WTC11 (cell line): Measurements from ENCODE around the gene SUPT3H.

Source experiments
- FOXJ3 ChIP-seq: sonication (generic); formaldehyde crosslinking; IDR thresholded peaks from 2 replicates; pipeline ENCODE4 v1.9.0; 2021; ENCODE audit warnings: missing genetic modification reagents, mild to moderate bottlenecking, borderline replicate concordance
- FOXK1 ChIP-seq: sonication (generic); formaldehyde crosslinking; IDR thresholded peaks from 2 replicates; pipeline ENCODE4 v1.8.0; 2022; ENCODE audit warnings: mild to moderate bottlenecking, moderate library complexity, missing genetic modification reagents
- NR1H2 ChIP-seq: sonication (generic); formaldehyde crosslinking; IDR thresholded peaks from 2 replicates; pipeline ENCODE4 v1.9.0; 2021; ENCODE audit warnings: mild to moderate bottlenecking, moderate library complexity, missing genetic modification reagents
- NR3C1 ChIP-seq: sonication (generic); formaldehyde crosslinking; conservative IDR thresholded peaks from 2 replicates; pipeline ENCODE4 v1.8.1; 2023; ENCODE audit warnings: low read depth, mild to moderate bottlenecking, missing genetic modification reagents
- TCF7 ChIP-seq: sonication (generic); formaldehyde crosslinking; IDR thresholded peaks from 2 replicates; pipeline ENCODE4 v1.8.0; 2022; ENCODE audit warnings: mild to moderate bottlenecking, low read depth, missing genetic modification reagents, moderate library complexity
- ZNF121 ChIP-seq: sonication (generic); formaldehyde crosslinking; IDR thresholded peaks from 2 replicates; pipeline ENCODE4 v1.8.0; 2023; ENCODE audit warnings: missing genetic modification reagents
- ZNF232 ChIP-seq: sonication (generic); formaldehyde crosslinking; IDR thresholded peaks from 2 replicates; pipeline ENCODE4 v1.8.0; 2022; ENCODE audit warnings: mild to moderate bottlenecking, missing genetic modification reagents
- TF ChIP-seq, protein P1 (sequence below): fragments of 200-600 bp; IDR thresholded peaks from 2 replicates; pipeline ENCODE4 v1.8.0; 2022; ENCODE audit warnings: antibody characterized with exemption

DNA sequence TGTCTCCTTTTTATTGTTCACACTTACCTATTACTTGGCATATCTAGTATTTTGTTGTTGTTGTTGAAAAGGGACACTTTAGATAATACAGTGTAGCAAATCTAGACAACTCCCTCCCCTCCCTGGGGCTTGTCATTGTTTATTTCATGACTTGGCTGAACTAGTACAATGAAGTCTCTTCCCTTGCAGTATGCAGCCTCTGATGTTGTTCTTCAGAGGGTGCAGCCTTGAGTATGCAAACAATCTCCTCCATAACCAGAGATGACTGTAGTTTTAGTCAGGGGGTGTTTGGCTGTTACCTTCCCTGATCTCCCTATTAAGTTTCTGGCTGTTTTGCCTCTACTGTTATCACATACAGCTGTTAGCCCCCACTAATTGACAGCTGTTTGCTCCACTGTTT is 365.0 kb downstream of the SUPT3H start:
- TF ChIP-seq TCF7 (CRISPR knock-in tag), result no peak
- TF ChIP-seq, protein P1, sequence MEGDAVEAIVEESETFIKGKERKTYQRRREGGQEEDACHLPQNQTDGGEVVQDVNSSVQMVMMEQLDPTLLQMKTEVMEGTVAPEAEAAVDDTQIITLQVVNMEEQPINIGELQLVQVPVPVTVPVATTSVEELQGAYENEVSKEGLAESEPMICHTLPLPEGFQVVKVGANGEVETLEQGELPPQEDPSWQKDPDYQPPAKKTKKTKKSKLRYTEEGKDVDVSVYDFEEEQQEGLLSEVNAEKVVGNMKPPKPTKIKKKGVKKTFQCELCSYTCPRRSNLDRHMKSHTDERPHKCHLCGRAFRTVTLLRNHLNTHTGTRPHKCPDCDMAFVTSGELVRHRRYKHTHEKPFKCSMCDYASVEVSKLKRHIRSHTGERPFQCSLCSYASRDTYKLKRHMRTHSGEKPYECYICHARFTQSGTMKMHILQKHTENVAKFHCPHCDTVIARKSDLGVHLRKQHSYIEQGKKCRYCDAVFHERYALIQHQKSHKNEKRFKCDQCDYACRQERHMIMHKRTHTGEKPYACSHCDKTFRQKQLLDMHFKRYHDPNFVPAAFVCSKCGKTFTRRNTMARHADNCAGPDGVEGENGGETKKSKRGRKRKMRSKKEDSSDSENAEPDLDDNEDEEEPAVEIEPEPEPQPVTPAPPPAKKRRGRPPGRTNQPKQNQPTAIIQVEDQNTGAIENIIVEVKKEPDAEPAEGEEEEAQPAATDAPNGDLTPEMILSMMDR, result no peak
- no peak for TF ChIP-seq FOXK1 (CRISPR knock-in tag)
- TF ChIP-seq ZNF121 (CRISPR knock-in tag), result no peak
- TF ChIP-seq NR3C1 (CRISPR knock-in tag), result no peak
- no peak for TF ChIP-seq ZNF232
- TF ChIP-seq NR1H2 (CRISPR knock-in tag), result no peak
- no peak for TF ChIP-seq FOXJ3 (CRISPR knock-in tag)
